Peyer's patch (tissue), 4 donors: ENCODE measurements around the gene INHBA. TPM values are rescaled to one million over a fixed set of nuclear protein-coding genes. Genes with fewer than 3 reads are reported as not detected.

ENCODE experiments used
- DNase-seq, 3 donors: peaks; one replicate each; pipeline ENCODE4 v3.0.0-alpha.2; 2017 to 2019
- H3K27ac ChIP-seq, 4 donors: fragments of 200-600 bp; sonication (generic); one replicate each; pipeline ENCODE4 v1.5.1; 2016 to 2019
- H3K27me3 ChIP-seq, 2 donors: fragments of 200-600 bp; sonication (generic); one replicate each; pipeline ENCODE4 v1.5.1; 2019
- H3K36me3 ChIP-seq, 3 donors: fragments of 200-600 bp; sonication (generic); one replicate each; pipeline ENCODE4 v1.5.1; 2016 to 2019
- H3K4me1 ChIP-seq, 4 donors: fragments of 200-600 bp; sonication (generic); one replicate each; pipeline ENCODE4 v1.5.1; 2016 to 2019
- H3K4me3 ChIP-seq, 4 donors: fragments of 200-600 bp; sonication (generic); 1 replicate in 3 of 4; 2 replicates in 1 of 4; pipeline ENCODE4 v1.5.1; 2016 to 2019; ENCODE audit warnings: mild to moderate bottlenecking in 1 of 4
- H3K9me3 ChIP-seq, 4 donors: fragments of 200-600 bp; sonication (generic); one replicate each; pipeline ENCODE4 v1.5.1; 2016 to 2019; ENCODE audit warnings: mild to moderate bottlenecking in 1 of 4
- POLR2A ChIP-seq, 2 donors: fragments of 450-650 bp; IDR thresholded peaks; one replicate each; pipeline ENCODE4 v1.5.1; 2017; ENCODE audit warnings: antibody characterized with exemption in 2 of 2, mild to moderate bottlenecking in 2 of 2, moderate library complexity in 2 of 2
- total RNA-seq, 4 donors: library from RNA; depleted of rRNA; stranded (reverse); fragments of >200 nt; gene quantifications; one replicate each; pipeline ENCODE4 v1.1.0, GENCODE V29; 2016
- TF ChIP-seq, protein P1 (sequence below), 6 experiments: fragments of 450-650 bp in 4 of 6; fragments of 200-600 bp in 2 of 6; sonication (generic) in 1 of 6; IDR thresholded peaks; one replicate each; pipeline ENCODE4 v1.5.1; 2017 to 2019; ENCODE audit warnings: antibody characterized with exemption in 6 of 6, mild to moderate bottlenecking in 3 of 6, moderate library complexity in 1 of 6

The INHBA gene
- total RNA-seq, 4 donors from 2014 or later = 0.19 to 1.7 (median 1.3) TPM; not detected in 1

DNA sequence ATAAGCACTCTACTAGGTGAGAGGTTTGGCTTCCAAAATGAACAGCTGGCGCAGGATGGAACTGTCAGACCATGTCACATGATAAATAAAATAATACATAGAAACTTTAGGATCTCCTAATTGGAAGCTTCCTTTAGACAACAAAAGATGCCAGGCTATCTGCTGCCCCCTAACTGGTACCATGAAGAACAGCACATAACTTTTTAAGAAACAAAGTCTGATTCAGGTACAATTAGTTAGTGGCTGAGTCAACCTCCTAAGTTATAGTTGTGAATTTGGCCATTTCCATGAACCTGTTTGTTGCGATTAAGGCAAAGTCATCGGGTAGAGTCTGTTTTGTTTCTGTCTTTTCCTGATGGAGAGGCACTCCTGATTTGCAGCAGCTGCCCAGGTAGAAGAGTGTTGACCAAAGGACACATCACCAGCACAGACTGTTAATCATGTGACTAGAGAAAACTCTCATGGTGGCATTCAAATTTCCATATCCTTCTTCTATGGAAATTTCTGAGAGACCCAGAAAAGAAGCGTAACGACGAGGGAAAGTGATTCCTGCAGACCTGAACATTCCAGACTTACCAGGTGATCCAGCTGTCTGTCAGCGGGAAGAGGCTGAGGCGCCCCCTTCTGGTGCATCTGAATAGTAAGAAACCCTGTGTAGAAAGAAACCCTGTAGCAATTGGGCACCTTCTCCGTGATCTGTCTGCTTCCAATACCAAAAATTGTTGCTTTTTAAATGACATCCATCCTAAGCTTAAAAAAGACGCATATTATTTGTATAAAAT lies 8.6 kb upstream of the INHBA start:
- Histone ChIP-seq H3K9me3 (no peaks in the 10 kb centered on the region), H3K27ac (no peak overlapping the region), H3K27me3 (no peaks in the 10 kb centered on the region), H3K36me3 (no peaks in the 10 kb centered on the region), H3K4me3 (no peak overlapping the region), H3K4me1 (no peaks in the 10 kb centered on the region)
- peak in 1 of 3 donors; percentile 55 for DNase-seq
- TF ChIP-seq, protein P1, sequence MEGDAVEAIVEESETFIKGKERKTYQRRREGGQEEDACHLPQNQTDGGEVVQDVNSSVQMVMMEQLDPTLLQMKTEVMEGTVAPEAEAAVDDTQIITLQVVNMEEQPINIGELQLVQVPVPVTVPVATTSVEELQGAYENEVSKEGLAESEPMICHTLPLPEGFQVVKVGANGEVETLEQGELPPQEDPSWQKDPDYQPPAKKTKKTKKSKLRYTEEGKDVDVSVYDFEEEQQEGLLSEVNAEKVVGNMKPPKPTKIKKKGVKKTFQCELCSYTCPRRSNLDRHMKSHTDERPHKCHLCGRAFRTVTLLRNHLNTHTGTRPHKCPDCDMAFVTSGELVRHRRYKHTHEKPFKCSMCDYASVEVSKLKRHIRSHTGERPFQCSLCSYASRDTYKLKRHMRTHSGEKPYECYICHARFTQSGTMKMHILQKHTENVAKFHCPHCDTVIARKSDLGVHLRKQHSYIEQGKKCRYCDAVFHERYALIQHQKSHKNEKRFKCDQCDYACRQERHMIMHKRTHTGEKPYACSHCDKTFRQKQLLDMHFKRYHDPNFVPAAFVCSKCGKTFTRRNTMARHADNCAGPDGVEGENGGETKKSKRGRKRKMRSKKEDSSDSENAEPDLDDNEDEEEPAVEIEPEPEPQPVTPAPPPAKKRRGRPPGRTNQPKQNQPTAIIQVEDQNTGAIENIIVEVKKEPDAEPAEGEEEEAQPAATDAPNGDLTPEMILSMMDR (IDR thresholded peaks at IDR 0.05) = peak in 4 of 6 experiments; percentile 20 to 43 (median 30)
- no peak for TF ChIP-seq POLR2A (IDR thresholded peaks at IDR 0.05)

DNA sequence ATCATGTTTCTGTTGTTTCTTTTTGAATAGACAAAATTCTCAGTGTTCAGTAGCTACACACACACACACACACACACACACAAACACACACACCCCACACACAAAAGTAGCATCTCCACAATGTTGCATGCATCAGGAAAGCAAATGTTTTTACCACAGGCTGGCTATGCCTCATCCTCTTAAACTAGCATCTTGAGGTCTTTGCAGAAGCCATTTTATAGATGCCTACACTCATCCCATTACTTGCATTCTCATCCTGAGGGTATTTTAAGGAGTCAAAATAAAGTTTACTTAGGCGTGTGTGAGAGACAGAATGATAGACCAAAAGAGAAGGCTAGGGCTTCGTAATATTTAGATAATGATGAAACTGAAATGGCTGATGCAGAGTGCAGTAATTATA lies 7.9 kb upstream of the INHBA start:
- H3K4me3 ChIP-seq = no peak overlapping the region
- H3K36me3 ChIP-seq = no peaks in the 10 kb centered on the region
- no peak for DNase-seq
- H3K4me1 ChIP-seq = peaks cover 0 to 4% (median 0%) of the 10 kb centered on the region in 4 donors
- no peaks in the 10 kb centered on the region for H3K9me3 ChIP-seq
- TF ChIP-seq, protein P1 (IDR thresholded peaks at IDR 0.05) = no peak
- TF ChIP-seq POLR2A (IDR thresholded peaks at IDR 0.05) = no peak
- H3K27me3 ChIP-seq = no peaks in the 10 kb centered on the region
- no peak overlapping the region for H3K27ac ChIP-seq

DNA sequence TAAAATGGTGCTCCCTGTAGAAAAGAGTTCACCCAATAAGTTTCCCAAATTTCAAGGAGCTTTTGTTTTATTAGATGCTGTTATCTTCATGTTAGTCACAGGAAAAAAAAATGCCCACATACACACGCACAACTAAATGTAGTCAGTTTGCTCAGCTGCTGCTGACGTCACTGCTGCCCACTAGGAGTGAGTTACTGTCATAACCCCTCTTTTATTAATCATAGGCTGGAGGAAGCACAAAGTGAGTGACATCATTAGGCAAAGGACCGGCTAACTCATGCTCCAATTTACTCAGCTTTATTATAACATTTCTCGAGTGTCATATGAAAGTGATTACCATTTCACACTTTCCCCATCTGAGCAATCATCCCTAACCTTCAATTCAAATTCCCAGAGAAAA lies 6.7 kb upstream of the INHBA start:
- H3K36me3 ChIP-seq = no peaks in the 10 kb centered on the region
- H3K9me3 ChIP-seq = no peaks in the 10 kb centered on the region
- no peak overlapping the region for H3K4me3 ChIP-seq
- peaks cover 0 to 7% (median 2%) of the 10 kb centered on the region in 4 donors for H3K4me1 ChIP-seq
- DNase-seq = no peak
- H3K27ac ChIP-seq = no peak overlapping the region
- H3K27me3 ChIP-seq = no peaks in the 10 kb centered on the region
- TF ChIP-seq POLR2A (IDR thresholded peaks at IDR 0.05) = no peak
- TF ChIP-seq, protein P1 (IDR thresholded peaks at IDR 0.05) = no peak

DNA sequence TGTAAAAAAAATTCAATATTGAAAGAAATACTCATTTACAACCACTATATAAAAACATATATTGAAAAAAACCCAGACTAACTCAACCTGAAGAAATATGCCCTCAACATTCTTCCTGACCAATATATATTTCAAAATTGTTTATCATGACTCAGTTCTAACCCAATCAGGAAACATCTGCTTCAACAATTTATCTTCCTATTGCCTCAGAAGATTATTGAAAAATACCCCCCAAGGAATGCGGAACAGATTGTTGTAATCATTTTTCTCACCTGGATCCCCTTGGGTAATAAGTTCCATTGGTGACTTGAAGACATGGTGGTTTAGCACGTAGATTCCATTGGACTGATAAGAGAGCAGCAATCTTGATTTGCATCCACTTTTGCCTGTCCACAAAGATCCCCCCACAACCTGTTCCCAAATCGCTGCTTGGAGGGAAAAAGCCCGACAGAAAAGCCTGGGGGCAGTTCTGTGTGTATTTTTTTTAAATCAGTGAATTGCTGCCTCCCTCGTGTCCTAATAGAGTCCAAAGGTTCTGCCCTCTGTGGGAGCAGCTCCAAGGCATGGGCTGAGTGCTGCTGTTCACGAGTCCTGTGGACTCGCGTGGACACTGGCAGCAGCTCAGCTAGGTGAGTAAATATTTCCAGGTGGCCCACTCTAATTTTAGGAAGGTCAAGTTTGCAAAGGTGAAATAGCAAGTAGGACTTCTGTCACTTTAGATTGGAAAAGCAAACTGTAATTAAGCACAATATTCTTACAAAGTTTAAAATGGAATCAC lies 5.9 kb upstream of the INHBA start:
- Histone ChIP-seq H3K27ac (no peak overlapping the region), H3K4me1 (peaks cover 0 to 7% (median 2%) of the 10 kb centered on the region in 4 donors), H3K36me3 (no peaks in the 10 kb centered on the region), H3K4me3 (no peak overlapping the region), H3K9me3 (no peaks in the 10 kb centered on the region), H3K27me3 (no peaks in the 10 kb centered on the region)
- DNase-seq = no peak
- no peak for TF ChIP-seq POLR2A (IDR thresholded peaks at IDR 0.05)
- TF ChIP-seq, protein P1 (IDR thresholded peaks at IDR 0.05) = no peak

DNA sequence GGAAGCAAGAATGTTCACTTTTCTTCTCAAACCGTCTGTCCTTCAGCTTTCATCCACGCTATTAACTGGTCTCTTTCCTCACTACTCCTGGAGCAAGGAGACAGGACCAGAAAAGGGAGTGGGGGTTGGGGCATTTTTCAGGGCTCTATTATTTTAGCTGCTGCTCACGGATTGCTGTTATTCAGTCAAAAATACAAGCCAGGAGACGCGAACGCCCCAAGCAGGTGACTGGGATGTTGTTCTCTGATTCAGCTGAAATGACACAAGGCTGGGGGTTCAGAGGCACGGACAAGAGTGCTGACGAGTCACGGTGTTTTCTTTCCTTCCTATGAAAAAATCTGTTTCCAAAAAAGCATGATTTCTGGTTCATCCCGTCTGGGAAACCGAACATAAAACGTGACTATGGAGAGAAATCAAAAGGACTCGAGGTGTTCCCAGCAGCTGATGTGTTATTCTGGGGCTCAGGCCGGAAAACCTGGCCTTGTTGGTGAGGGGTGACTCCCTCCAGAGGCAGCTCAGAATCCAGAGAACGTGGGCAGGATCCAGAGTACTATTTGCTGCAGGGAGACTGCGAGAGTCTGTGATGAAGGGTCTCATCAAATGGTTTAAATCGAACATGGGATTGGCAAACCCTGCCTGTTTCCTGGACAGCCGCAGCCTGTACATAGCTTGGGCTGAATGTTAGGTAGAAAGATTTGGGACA lies 3.5 kb upstream of the INHBA start:
- TF ChIP-seq, protein P1 (IDR thresholded peaks at IDR 0.05) = no peak
- no peak for TF ChIP-seq POLR2A (IDR thresholded peaks at IDR 0.05)
- DNase-seq = no peak
- Histone ChIP-seq H3K27ac (no peak overlapping the region), H3K4me3 (no peak overlapping the region), H3K36me3 (no peaks in the 10 kb centered on the region), H3K9me3 (no peaks in the 10 kb centered on the region), H3K27me3 (no peaks in the 10 kb centered on the region), H3K4me1 (peaks cover 0 to 7% (median 2%) of the 10 kb centered on the region in 4 donors)
